Measurements from ENCODE around the gene PACSIN1.
A peak's percentile ranks its signal among the peaks of the same experiment; 100 is the strongest.

PACSIN1 gene

GRCh38 chr6:34575326-34575725 lies 109.5 kb downstream of the PACSIN1 start:
- no peak overlapping the region for H3K4me3 ChIP-seq (ENCODE audit: control insufficient read depth, low read depth, low read length)
- TF ChIP-seq CTCF (conservative IDR thresholded peaks at IDR 0.05; ENCODE audit: control insufficient read depth, insufficient read depth, low read depth, low read length): no peak
- DNase-seq (ENCODE audit: low read depth): no peak

GRCh38 chr6:34576286-34576955 lies 110.5 kb downstream of the PACSIN1 start:
- no peak for DNase-seq (ENCODE audit: low read depth)
- no peak for TF ChIP-seq CTCF (conservative IDR thresholded peaks at IDR 0.05; ENCODE audit: control insufficient read depth, insufficient read depth, low read depth, low read length)
- H3K4me3 ChIP-seq (ENCODE audit: control insufficient read depth, low read depth, low read length): no peak overlapping the region

GRCh38 chr6:34578445-34579262 lies 112.8 kb downstream of the PACSIN1 start:
- no peak overlapping the region for H3K4me3 ChIP-seq (ENCODE audit: control insufficient read depth, low read depth, low read length)
- no peak for DNase-seq (ENCODE audit: low read depth)
- TF ChIP-seq CTCF (conservative IDR thresholded peaks at IDR 0.05; ENCODE audit: control insufficient read depth, insufficient read depth, low read depth, low read length): no peak

- no peak overlapping the region for H3K4me3 ChIP-seq (ENCODE audit: control insufficient read depth, low read depth, low read length)
- TF ChIP-seq CTCF (conservative IDR thresholded peaks at IDR 0.05; ENCODE audit: control insufficient read depth, insufficient read depth, low read depth, low read length): no peak
- DNase-seq (ENCODE audit: low read depth): no peak
Observed at GRCh38 chr6:34580707-34581560, 115.1 kb downstream of the PACSIN1 start.

GRCh38 chr6:34581561-34581920 lies 115.7 kb downstream of the PACSIN1 start:
- TF ChIP-seq CTCF (conservative IDR thresholded peaks at IDR 0.05; ENCODE audit: control insufficient read depth, insufficient read depth, low read depth, low read length): no peak
- no peak overlapping the region for H3K4me3 ChIP-seq (ENCODE audit: control insufficient read depth, low read depth, low read length)
- no peak for DNase-seq (ENCODE audit: low read depth)

GRCh38 chr6:34583461-34583860 lies 117.6 kb downstream of the PACSIN1 start:
- DNase-seq (ENCODE audit: low read depth): no peak
- peak; percentile 22 for TF ChIP-seq CTCF (conservative IDR thresholded peaks at IDR 0.05; ENCODE audit: control insufficient read depth, insufficient read depth, low read depth, low read length)
- H3K4me3 ChIP-seq (ENCODE audit: control insufficient read depth, low read depth, low read length): no peak overlapping the region

Measured in fibroblast of mammary gland (primary cell).